Parathyroid adenoma (tissue), 2 donors: ENCODE results near the gene HPN.
"Not testable (repeated sequence)": the region's sequence is repeated elsewhere in the genome, so short reads cannot be mapped to it uniquely, and the experiment has no call there.

Source experiments
- H2AFZ ChIP-seq: fragments of 300-600 bp; sonication (generic); one replicate; pipeline ENCODE4 v1.7.0; 2017; ENCODE audit warnings: antibody characterized with exemption, mild to moderate bottlenecking
- H3K27ac ChIP-seq: fragments of 300-600 bp; sonication (generic); one replicate; pipeline ENCODE4 v1.7.0; 2017
- H3K27me3 ChIP-seq: fragments of 300-600 bp; sonication (generic); one replicate; pipeline ENCODE4 v1.7.0; 2017; ENCODE audit warnings: low read length; ENCODE audit not compliant: control insufficient read depth, insufficient read depth
- H3K36me3 ChIP-seq: fragments of 300-600 bp; sonication (generic); one replicate; pipeline ENCODE4 v1.7.0; 2017; ENCODE audit warnings: low read length; ENCODE audit not compliant: control insufficient read depth, insufficient read depth
- H3K4me1 ChIP-seq: fragments of 300-600 bp; sonication (generic); one replicate; pipeline ENCODE4 v1.7.0; 2017; ENCODE audit warnings: control low read depth
- H3K4me2 ChIP-seq: fragments of 300-600 bp; sonication (generic); one replicate; pipeline ENCODE4 v1.7.0; 2017; ENCODE audit warnings: low read length
- H3K4me3 ChIP-seq: fragments of 300-600 bp; sonication (generic); one replicate; pipeline ENCODE4 v1.7.0; 2017; ENCODE audit warnings: low read depth, low read length
- H3K79me2 ChIP-seq: fragments of 300-600 bp; sonication (generic); one replicate; pipeline ENCODE4 v1.7.0; 2017; ENCODE audit warnings: control low read depth
- H3K9ac ChIP-seq: fragments of 300-600 bp; sonication (generic); one replicate; pipeline ENCODE4 v1.7.0; 2017; ENCODE audit warnings: mild to moderate bottlenecking
- H3K9me3 ChIP-seq: fragments of 300-600 bp; sonication (generic); one replicate; pipeline ENCODE4 v1.7.0; 2017; ENCODE audit warnings: low read length; ENCODE audit not compliant: control insufficient read depth
- CTCF ChIP-seq: fragments of 300-600 bp; sonication (generic); IDR thresholded peaks from one replicate; pipeline ENCODE4 v1.7.0; 2017; ENCODE audit warnings: antibody characterized with exemption, mild to moderate bottlenecking
- donor health status: primary hyperparathyroidism.

HPN gene

GRCh38 chr19:35011091-35011689 lies 30.3 kb upstream of the HPN start:
- Histone ChIP-seq H3K9ac (no peak overlapping the region), H3K4me3 (no peak overlapping the region), H3K79me2 (peaks cover 5% of the 10 kb centered on the region), H3K27me3 (no peaks in the 10 kb centered on the region), H3K4me2 (no peak overlapping the region), H3K27ac (no peak overlapping the region), H3K36me3 (no peaks in the 10 kb centered on the region), H3K9me3 (no peaks in the 10 kb centered on the region), H2AFZ (no peak overlapping the region), H3K4me1 (no peaks in the 10 kb centered on the region)
- TF ChIP-seq CTCF = no peak

GRCh38 chr19:35011737-35012682 lies 29.5 kb upstream of the HPN start:
- no peak overlapping the region for H3K9ac ChIP-seq
- TF ChIP-seq CTCF = no peak
- H3K36me3 ChIP-seq = no peaks in the 10 kb centered on the region
- H3K27me3 ChIP-seq = no peaks in the 10 kb centered on the region
- H2AFZ ChIP-seq = no peak overlapping the region
- peaks cover 5% of the 10 kb centered on the region for H3K79me2 ChIP-seq
- no peak overlapping the region for H3K4me3 ChIP-seq
- H3K4me2 ChIP-seq = no peak overlapping the region
- no peaks in the 10 kb centered on the region for H3K9me3 ChIP-seq
- H3K4me1 ChIP-seq = no peaks in the 10 kb centered on the region
- no peak overlapping the region for H3K27ac ChIP-seq

- no peak overlapping the region for H3K4me2 ChIP-seq
- H3K9ac ChIP-seq = no peak overlapping the region
- H3K36me3 ChIP-seq = no peaks in the 10 kb centered on the region
- H3K4me1 ChIP-seq = no peaks in the 10 kb centered on the region
- no peak overlapping the region for H3K4me3 ChIP-seq
- no peak overlapping the region for H2AFZ ChIP-seq
- no peak overlapping the region for H3K27ac ChIP-seq
- H3K9me3 ChIP-seq = no peaks in the 10 kb centered on the region
- TF ChIP-seq CTCF = peak; percentile 99
- no peaks in the 10 kb centered on the region for H3K27me3 ChIP-seq
- H3K79me2 ChIP-seq = peaks cover 5% of the 10 kb centered on the region
Observed at GRCh38 chr19:35013041-35013819, 28.3 kb upstream of the HPN start.

- Histone ChIP-seq H3K9ac (no peak overlapping the region), H3K27ac (no peak overlapping the region), H2AFZ (no peak overlapping the region), H3K79me2 (peaks cover 5% of the 10 kb centered on the region), H3K4me1 (no peaks in the 10 kb centered on the region), H3K4me2 (no peak overlapping the region), H3K36me3 (no peaks in the 10 kb centered on the region), H3K27me3 (no peaks in the 10 kb centered on the region), H3K4me3 (no peak overlapping the region), H3K9me3 (no peaks in the 10 kb centered on the region)
- TF ChIP-seq CTCF = no peak
Observed at GRCh38 chr19:35013820-35014754, 27.4 kb upstream of the HPN start.

GRCh38 chr19:35014774-35015173 lies 26.7 kb upstream of the HPN start:
- not testable (repeated sequence) for H3K27me3 ChIP-seq, H3K4me1 ChIP-seq, H3K79me2 ChIP-seq, H3K9ac ChIP-seq, H3K36me3 ChIP-seq, H3K4me2 ChIP-seq, H3K9me3 ChIP-seq, H3K4me3 ChIP-seq, H3K27ac ChIP-seq, H2AFZ ChIP-seq
